IMR-90 (cell line): Measurements from ENCODE around the gene CAMK2D.

ENCODE experiments used
- CEBPB ChIP-seq: IDR thresholded peaks from 2 replicates; pipeline ENCODE4 v1.6.1; 2012; ENCODE audit warnings: low read depth, low read length, improper control_type of control experiment
- ELK1 ChIP-seq: fragments of 150-350 bp; IDR thresholded peaks from 2 replicates; pipeline ENCODE4 v1.6.1; 2016; ENCODE audit warnings: low read depth, mild to moderate bottlenecking, low read length, moderate library complexity, borderline replicate concordance
- MAZ ChIP-seq: IDR thresholded peaks from 2 replicates; pipeline ENCODE4 v1.6.1; 2012; ENCODE audit warnings: low read depth, mild to moderate bottlenecking, low read length, improper control_type of control experiment, moderate library complexity, borderline replicate concordance
- POLR2A ChIP-seq: IDR thresholded peaks from 2 replicates; pipeline ENCODE4 v1.6.1; 2012; ENCODE audit warnings: mild to moderate bottlenecking, low read depth, low read length
- RFX5 ChIP-seq: IDR thresholded peaks from 2 replicates; pipeline ENCODE4 v1.8.0; 2012; ENCODE audit warnings: low read depth, mild to moderate bottlenecking, low read length, moderate library complexity

- TF ChIP-seq CEBPB (no peak), ELK1 (no peak), POLR2A (no peak), RFX5 (no peak), MAZ (no peak)
Observed at GRCh38 chr4:113587156-113587555, 174.4 kb downstream of the CAMK2D start.
